HG03342 (cell line): ENCODE results near the gene PDE4B.

ENCODE experiments used
- ATAC-seq: cut with Tn5 transposase; IDR thresholded peaks from one replicate; pipeline ENCODE4 v1.9.1; 2021; ENCODE audit warnings: mild to moderate bottlenecking, moderate library complexity; ENCODE audit not compliant: unreplicated experiment

The PDE4B gene

GRCh38 chr1:66274634-66275033, 481.9 kb downstream of the PDE4B start:
- ATAC-seq: peak; percentile 38

GRCh38 chr1:66275083-66275482, 482.4 kb downstream of the PDE4B start:
- no peak for ATAC-seq

GRCh38 chr1:66275601-66276023, 482.9 kb downstream of the PDE4B start:
- ATAC-seq: no peak

- peak; percentile 69 for ATAC-seq
These were observed 483.5 kb downstream of the PDE4B start for GRCh38 chr1:66276218-66276617.

- no peak for ATAC-seq
These were observed 485.7 kb downstream of the PDE4B start for GRCh38 chr1:66278260-66279021.

- ATAC-seq: no peak
These were observed 489.1 kb downstream of the PDE4B start for GRCh38 chr1:66281808-66282207.

- ATAC-seq: peak; percentile 79
These were observed 489.7 kb downstream of the PDE4B start for GRCh38 chr1:66282343-66282852.

GRCh38 chr1:66282891-66283621, 490.4 kb downstream of the PDE4B start:
- no peak for ATAC-seq

GRCh38 chr1:66283622-66284041, 490.9 kb downstream of the PDE4B start:
- ATAC-seq: peak; percentile 62

GRCh38 chr1:66284746-66285145, 492.1 kb downstream of the PDE4B start:
- ATAC-seq: no peak

- no peak for ATAC-seq
These were observed 493.0 kb downstream of the PDE4B start for GRCh38 chr1:66285618-66286270.

- ATAC-seq: no peak
These were observed 493.6 kb downstream of the PDE4B start for GRCh38 chr1:66286307-66286706.

- ATAC-seq: no peak
These were observed 495.4 kb downstream of the PDE4B start for GRCh38 chr1:66288048-66288447.

- ATAC-seq: no peak
These were observed 498.3 kb downstream of the PDE4B start for GRCh38 chr1:66290761-66291530.

GRCh38 chr1:66291531-66291864, 498.8 kb downstream of the PDE4B start:
- ATAC-seq: no peak

GRCh38 chr1:66292305-66292704, 499.6 kb downstream of the PDE4B start:
- ATAC-seq: no peak

GRCh38 chr1:66292944-66293343, 500.2 kb downstream of the PDE4B start:
- no peak for ATAC-seq

- ATAC-seq: no peak
These were observed 502.1 kb downstream of the PDE4B start for GRCh38 chr1:66294707-66295370.

GRCh38 chr1:66295803-66296202, 503.1 kb downstream of the PDE4B start:
- no peak for ATAC-seq

GRCh38 chr1:66296370-66296769, 503.7 kb downstream of the PDE4B start:
- ATAC-seq: no peak
